ENCODE results near the gene SUN1.
"Not testable (repeated sequence)": the region's sequence is repeated elsewhere in the genome, so short reads cannot be mapped to it uniquely, and the experiment has no call there.

The SUN1 gene

DNA sequence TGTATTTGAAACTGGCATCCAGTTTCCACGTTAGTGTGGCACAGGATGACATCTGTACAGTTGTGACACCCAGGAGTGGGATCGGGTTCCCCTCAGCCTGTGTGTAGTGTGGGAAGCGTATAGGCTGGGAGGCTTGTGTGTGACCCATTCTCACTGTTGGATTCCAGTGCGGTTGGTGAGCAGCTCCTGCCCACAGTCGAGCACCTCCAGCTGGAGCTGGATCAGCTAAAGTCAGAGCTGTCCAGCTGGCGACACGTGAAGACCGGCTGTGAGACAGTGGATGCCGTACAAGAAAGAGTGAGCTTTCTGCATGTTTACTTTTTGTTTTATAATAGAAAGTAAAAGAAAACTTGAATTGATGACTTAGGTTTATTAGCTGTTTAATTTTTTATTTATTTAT is 25.4 kb downstream of the SUN1 start:
- no peak for DNase-seq

GRCh38 chr7:859359-860030 is 27.2 kb downstream of the SUN1 start:
- DNase-seq, result no peak

- DNase-seq, result no peak
Measured at GRCh38 chr7:860149-860548, 27.9 kb downstream of the SUN1 start.

DNA sequence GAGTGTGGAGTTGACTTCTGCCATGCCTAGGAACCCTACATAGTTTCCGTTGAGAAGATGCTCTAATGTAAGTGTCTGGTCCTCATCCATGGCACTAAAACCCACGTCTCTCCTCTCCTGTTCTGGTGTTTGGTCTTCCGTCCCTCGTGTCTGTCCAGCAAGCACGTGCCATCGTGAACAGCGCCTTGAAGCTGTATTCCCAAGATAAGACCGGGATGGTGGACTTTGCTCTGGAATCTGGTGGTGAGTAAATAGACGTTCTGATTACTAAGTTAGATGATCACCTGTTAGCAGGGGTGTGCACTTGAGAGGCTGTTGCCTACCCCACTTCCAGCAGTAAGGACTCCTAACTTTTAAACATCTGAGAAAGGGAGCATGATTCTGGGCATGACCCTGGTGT is 28.9 kb downstream of the SUN1 start:
- DNase-seq, result no peak

DNA sequence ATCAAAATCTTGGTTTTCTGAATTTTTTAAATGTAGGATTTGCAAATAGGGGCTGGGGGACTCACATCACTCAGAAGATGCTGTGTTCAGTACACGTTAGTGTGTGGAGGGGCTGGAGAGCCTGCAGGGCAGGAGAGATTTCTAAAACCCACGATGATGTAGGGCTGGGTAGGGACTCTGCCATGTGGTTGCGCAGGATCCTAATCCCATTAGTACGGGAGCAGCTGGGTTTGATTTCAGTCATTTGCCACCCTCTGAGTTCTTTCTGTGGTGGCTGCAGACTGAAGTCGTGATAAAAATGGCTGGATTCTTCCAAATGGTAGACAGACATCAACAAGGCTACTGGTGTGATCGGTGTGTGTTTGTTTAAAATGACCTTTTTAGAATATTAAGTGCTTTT is 29.9 kb downstream of the SUN1 start:
- no peak for DNase-seq

GRCh38 chr7:863106-863505 is 30.8 kb downstream of the SUN1 start:
- DNase-seq, result no peak

DNA sequence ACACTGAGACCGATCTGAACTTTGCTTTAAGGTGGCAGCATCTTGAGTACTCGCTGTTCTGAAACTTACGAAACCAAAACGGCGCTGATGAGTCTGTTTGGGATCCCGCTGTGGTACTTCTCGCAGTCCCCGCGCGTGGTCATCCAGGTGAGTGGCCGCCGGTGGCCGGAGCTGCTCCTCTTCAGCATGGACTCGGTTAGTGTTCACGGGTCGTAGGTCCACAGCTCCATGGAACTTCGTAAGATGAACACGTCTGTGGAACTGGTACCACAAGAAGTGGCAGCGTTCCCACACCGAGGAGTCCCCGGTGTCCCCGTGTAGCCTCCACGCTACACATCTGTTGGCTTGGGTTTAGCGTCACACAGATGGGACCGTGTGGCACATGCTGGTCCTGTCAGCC is 33.6 kb downstream of the SUN1 start:
- DNase-seq, result no peak

GRCh38 chr7:867001-867405 is 34.7 kb downstream of the SUN1 start:
- DNase-seq, result peak; percentile 57

GRCh38 chr7:867406-868188 is 35.3 kb downstream of the SUN1 start:
- DNase-seq, result no peak

- no peak for DNase-seq
Measured at GRCh38 chr7:868189-868486, 35.9 kb downstream of the SUN1 start.

GRCh38 chr7:869348-869747 is 37.1 kb downstream of the SUN1 start:
- DNase-seq, result no peak

GRCh38 chr7:871900-872537 is 39.7 kb downstream of the SUN1 start:
- no peak for DNase-seq

DNA sequence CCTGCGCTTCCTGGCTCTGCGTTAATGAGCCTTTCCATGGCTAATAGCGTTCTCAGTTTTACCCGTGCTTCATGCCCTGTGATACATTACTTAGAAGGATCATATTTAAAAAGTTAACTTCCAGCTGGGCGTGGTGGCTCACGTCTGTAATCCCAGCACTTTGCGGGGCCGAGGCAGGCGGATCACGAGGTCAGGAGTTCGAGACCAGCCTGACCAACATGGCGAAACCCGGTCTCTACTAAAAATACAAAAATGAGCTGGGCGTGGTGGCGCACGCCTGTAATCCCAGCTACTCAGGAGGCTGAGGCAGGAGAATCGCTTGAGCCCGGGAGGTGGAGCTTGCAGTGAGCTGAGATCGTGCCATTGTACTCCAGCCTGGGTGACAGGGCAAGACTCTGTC is 40.4 kb downstream of the SUN1 start:
- DNase-seq, result not testable (repeated sequence)

- DNase-seq, result peak; percentile 67
Measured at GRCh38 chr7:873367-874002, 41.2 kb downstream of the SUN1 start.

- DNase-seq, result no peak
Measured at GRCh38 chr7:874031-874749, 41.9 kb downstream of the SUN1 start.

- no peak for DNase-seq
Measured at GRCh38 chr7:875051-875450, 42.8 kb downstream of the SUN1 start.

DNA sequence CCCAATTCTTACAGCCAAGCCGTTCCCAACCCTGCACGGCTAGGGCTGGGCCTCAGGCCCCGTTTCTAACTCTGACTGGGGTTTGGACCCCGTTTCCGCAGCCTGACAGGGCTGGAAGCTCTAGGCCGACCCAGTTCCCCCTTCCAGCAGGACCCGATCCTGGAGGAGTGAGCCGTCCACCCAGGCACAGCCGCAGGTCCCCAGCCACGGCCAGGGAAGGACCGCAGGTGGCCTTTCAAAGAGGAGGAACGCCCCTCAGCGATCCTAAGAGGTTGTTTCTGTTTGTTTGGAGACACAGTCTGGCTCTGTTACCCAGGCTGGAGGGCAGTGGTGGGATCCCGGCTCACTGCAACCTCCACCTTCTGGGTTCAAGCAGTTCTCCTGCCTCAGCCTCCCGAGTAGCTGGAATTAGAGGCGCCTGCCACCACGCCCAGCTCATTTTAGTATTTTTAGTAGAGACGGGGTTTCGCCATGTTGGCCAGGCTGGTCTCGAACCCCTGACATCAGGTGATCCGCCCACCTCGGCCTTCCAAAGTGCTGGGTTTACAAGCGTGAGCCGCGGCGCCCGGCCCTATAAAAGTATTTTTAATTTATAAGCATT is 43.3 kb downstream of the SUN1 start:
- DNase-seq, result no peak

GRCh38 chr7:876077-876971 is 44.0 kb downstream of the SUN1 start, which contains the start of gene GET4:
Gene GET4, plus strand, starts transcription at chr7:876554. Its CDS starts 92 bp downstream, at chr7:876646.
- peak; percentile 72 for DNase-seq

GRCh38 chr7:876972-877311 is 44.7 kb downstream of the SUN1 start:
- no peak for DNase-seq

DNA sequence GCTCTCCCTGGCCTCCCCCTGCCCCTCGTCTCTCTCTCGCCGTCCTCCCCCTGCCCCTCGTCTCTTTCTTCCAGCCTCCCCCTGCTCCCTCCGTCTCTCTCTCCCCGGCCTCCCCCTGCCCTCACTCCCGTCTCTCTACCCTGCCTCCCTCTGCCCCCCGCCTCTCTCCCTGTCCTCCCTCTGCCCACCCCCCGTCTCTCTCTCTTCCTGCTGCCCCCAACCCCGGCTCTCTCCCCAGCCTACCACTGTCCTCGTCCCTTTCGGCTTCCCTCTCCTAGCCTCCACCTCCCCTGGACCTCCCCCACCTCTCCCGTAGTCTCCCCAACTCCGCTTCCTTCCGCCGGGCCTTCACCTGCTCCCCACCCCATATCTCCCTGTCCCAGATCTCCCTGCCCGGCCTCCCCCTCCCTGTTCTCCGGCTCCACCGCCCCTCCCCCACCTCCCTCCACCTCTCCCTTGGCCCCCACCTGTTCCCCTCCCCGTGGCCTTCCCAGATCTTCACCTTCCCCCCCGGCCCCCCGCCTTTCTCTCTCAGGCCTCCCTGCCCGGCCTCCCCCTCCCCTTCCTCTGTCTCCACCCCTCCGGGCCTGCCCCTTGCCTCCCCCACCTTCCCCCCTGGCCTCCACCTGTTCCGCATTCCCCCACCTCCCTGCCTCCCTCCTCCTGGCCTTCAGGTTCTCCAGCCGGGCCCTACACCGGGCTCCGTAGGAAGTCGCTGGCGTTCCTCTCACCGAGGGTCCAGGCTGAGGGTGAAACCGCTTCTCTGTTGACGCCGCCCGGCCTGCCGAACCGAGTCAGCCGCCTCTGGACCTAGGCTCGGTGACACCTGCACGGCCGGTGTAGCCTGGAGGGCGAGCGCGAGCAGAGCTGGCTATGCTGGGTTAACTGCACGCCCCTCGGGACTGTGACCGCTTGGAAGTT is 45.3 kb downstream of the SUN1 start:
- no peak for DNase-seq

DNA sequence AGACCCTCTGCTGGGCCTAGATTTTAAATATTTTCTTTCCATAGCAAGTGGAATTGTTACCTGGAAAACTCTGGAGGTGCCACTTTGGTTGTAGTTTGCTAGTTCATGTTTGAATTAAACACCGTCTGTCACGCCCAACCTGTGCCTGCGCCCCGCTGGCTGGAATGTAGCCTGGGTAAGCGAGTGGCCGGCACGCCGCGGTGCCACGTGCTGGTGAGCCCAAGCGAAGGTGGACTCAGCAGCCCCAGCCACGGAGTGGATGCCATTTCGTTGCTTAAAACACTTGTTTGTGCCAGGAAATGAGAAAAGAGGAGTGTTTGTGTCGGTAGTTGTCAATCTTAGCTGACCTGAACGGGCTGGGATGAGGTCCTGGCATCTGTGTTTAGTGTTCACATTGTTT is 46.8 kb downstream of the SUN1 start:
- no peak for DNase-seq
